HCT116 (cell line): ENCODE results near the gene ZNF3. TPM values are rescaled to one million over a fixed set of nuclear protein-coding genes. Genes with fewer than 3 reads are reported as not detected.

Source experiments
- ATAC-seq: fragments of 200-7000 bp; cut with Tn5 transposase; 2 replicates; pipeline ENCODE4 v1.9.1; 2020; ENCODE audit warnings: mild to moderate bottlenecking, moderate library complexity
- BruUV-seq: library from RNA; stranded (reverse); fragments of 400-500 nt; replicated peaks from 2 replicates; lab custom pipeline; 2021; lab: Mats Ljungman, UMichigan
- CTCF ChIA-PET: fragments of 300-600 bp; sonication (Branson Sonifier 250); formaldehyde crosslinking; loops from one replicate; lab custom pipeline; 2021; ENCODE audit warnings: antibody characterized with exemption; lab: Charles Lee
- POLR2A ChIA-PET: fragments of 300-600, 350-600 bp; sonication (Branson Sonifier 250); formaldehyde crosslinking; loops from one replicate; lab custom pipeline; 2021; ENCODE audit warnings: antibody characterized with exemption; lab: Charles Lee
- RAD21 ChIA-PET, 2 experiments: fragments of 300-600 bp; sonication (Branson Sonifier 250); formaldehyde crosslinking; loops; one replicate each; lab custom pipeline; 2023; ENCODE audit warnings: low total read pairs in 2 of 2; ENCODE audit not compliant: uncharacterized antibody in 2 of 2, unreplicated experiment in 2 of 2, low non-redundant PET in 1 of 2; lab: Charles Lee
- DNase-seq: peaks from one replicate; pipeline ENCODE4 v3.0.0-alpha.2; 2010; ENCODE audit warnings: low read depth, low spot score
- H2AFZ ChIP-seq: fragments of 200-600 bp; shearing (Covaris generic), sonication (generic); 2 replicates; pipeline ENCODE4 v1.6.1; 2017; ENCODE audit warnings: low read depth, mixed run types, mixed read lengths, antibody characterized with exemption, low read length; ENCODE audit not compliant: poor library complexity, severe bottlenecking
- H3K27ac ChIP-seq: 2 replicates; pipeline ENCODE4 v1.5.1; 2012; ENCODE audit warnings: low read depth, low read length
- H3K27me3 ChIP-seq: fragments of 200-600 bp; sonication (generic); 2 replicates; pipeline ENCODE4 v1.6.1; 2016; ENCODE audit warnings: mixed run types, low read length, mixed read lengths; ENCODE audit not compliant: insufficient read depth
- H3K36me3 ChIP-seq, 2 experiments: fragments of 200-500 bp in 1 of 2; fragments of 200-600 bp in 1 of 2; sonication (Bioruptor generic) in 1 of 2; sonication (generic) in 1 of 2; 2 replicates each; pipeline versions ENCODE4 v1.5.1 to v1.6.1; 2014 to 2016; ENCODE audit warnings: low read length in 2 of 2, inconsistent platforms in 1 of 2, mixed read lengths in 1 of 2, mixed run types in 1 of 2; ENCODE audit not compliant: insufficient read depth in 2 of 2, control insufficient read depth in 1 of 2
- H3K4me1 ChIP-seq, 2 experiments: fragments of 200-600 bp in 1 of 2; sonication (generic) in 1 of 2; 2 replicates each; pipeline versions ENCODE4 v1.5.1 to v1.6.1; 2012 to 2017; ENCODE audit warnings: low read length in 2 of 2, inconsistent platforms in 1 of 2, mild to moderate bottlenecking in 1 of 2, mixed read lengths in 1 of 2, mixed run types in 1 of 2, moderate library complexity in 1 of 2; ENCODE audit not compliant: insufficient read depth in 2 of 2, control insufficient read depth in 1 of 2
- H3K4me2 ChIP-seq: fragments of 200-600 bp; sonication (generic); 2 replicates; pipeline ENCODE4 v1.6.1; 2017; ENCODE audit warnings: mixed run types, low read length, mixed read lengths
- H3K4me3 ChIP-seq, 2 experiments: fragments of 200-600 bp in 1 of 2; sonication (generic) in 1 of 2; replicated peaks in 1 of 2; 2 replicates each; pipeline ENCODE4 v1.5.1; 2011 to 2016; ENCODE audit warnings: low read length in 2 of 2, control low read depth in 1 of 2, low read depth in 1 of 2, mild to moderate bottlenecking in 1 of 2, mixed read lengths in 1 of 2, mixed run types in 1 of 2
- H3K79me2 ChIP-seq: fragments of 200-600 bp; sonication (generic); 2 replicates; pipeline ENCODE4 v1.6.1; 2017; ENCODE audit warnings: mild to moderate bottlenecking, mixed run types, low read length, moderate library complexity, mixed read lengths; ENCODE audit not compliant: insufficient read depth
- H3K9ac ChIP-seq: fragments of 200-600 bp; sonication (generic); 2 replicates; pipeline ENCODE4 v1.6.1; 2016; ENCODE audit warnings: low read length, mixed read lengths
- H3K9me2 ChIP-seq: fragments of 200-600 bp; sonication (generic), shearing (Covaris generic); 2 replicates; pipeline ENCODE4 v1.6.1; 2017; ENCODE audit warnings: mixed run types, mild to moderate bottlenecking, moderate library complexity; ENCODE audit not compliant: insufficient read depth
- H3K9me3 ChIP-seq, 2 experiments: fragments of 200-500 bp in 1 of 2; fragments of 200-600 bp in 1 of 2; sonication (Bioruptor generic) in 1 of 2; sonication (generic) in 1 of 2; 2 replicates each; pipeline ENCODE4 v1.6.1; 2014 to 2017; ENCODE audit warnings: low read length in 2 of 2, mixed read lengths in 2 of 2, inconsistent platforms in 1 of 2, low read depth in 1 of 2, mild to moderate bottlenecking in 1 of 2, mixed run types in 1 of 2, moderate library complexity in 1 of 2; ENCODE audit not compliant: control insufficient read depth in 1 of 2, insufficient read depth in 1 of 2
- H4K20me1 ChIP-seq: fragments of 200-600 bp; sonication (generic), shearing (Covaris generic); 2 replicates; pipeline ENCODE4 v1.6.1; 2017; ENCODE audit warnings: mixed run types, mild to moderate bottlenecking, moderate library complexity; ENCODE audit not compliant: insufficient read depth
- CEBPB ChIP-seq: IDR thresholded peaks from 2 replicates; pipeline ENCODE4 v1.6.1; 2012; ENCODE audit warnings: low read depth
- FOSL1 ChIP-seq: IDR thresholded peaks from 2 replicates; pipeline ENCODE4 v1.6.1; 2012; ENCODE audit warnings: low read depth
- POLR2AphosphoS5 ChIP-seq: IDR thresholded peaks from 2 replicates; pipeline ENCODE4 v1.6.1; 2011; ENCODE audit warnings: mild to moderate bottlenecking, low read depth, low read length, moderate library complexity
- REST ChIP-seq: IDR thresholded peaks from 2 replicates; pipeline ENCODE4 v1.6.1; 2012; ENCODE audit warnings: low read depth
- TCF7L2 ChIP-seq: IDR thresholded peaks from 2 replicates; pipeline ENCODE4 v1.7.0; 2011; ENCODE audit warnings: borderline replicate concordance, inconsistent platforms; ENCODE audit not compliant: insufficient read depth, insufficient read length; ENCODE audit errors: extremely low read depth
- intact Hi-C: fragments of 100-400 bp; cut with micrococcal nuclease; formaldehyde crosslinking; loops from 2 replicates; pipeline ENCODE4 v1.10.0; 2022
- total RNA-seq: library from RNA; stranded (reverse); gene quantifications from one replicate; pipeline ENCODE4 v1.2.1, GENCODE V29; 2021; ENCODE audit not compliant: unreplicated experiment

ZNF3 gene
- total RNA-seq, 1 experiment from 2014 or later = 28.2 TPM

GRCh38 chr7:100063376-100063775 is 18.1 kb downstream of the ZNF3 start:
- Histone ChIP-seq H3K27ac (no peak overlapping the region), H3K9me3 (no peaks in the 10 kb centered on the region), H2AFZ (no peak overlapping the region), H3K4me2 (no peak overlapping the region), H3K27me3 (no peaks in the 10 kb centered on the region), H3K36me3 (peaks cover 5 to 8% of the 10 kb centered on the region in 2 experiments; a peak in 3 of 4 replicates), H3K4me3 (no peak overlapping the region), H3K9me2 (no peaks in the 10 kb centered on the region), H4K20me1 (no peaks in the 10 kb centered on the region), H3K4me1 (no peaks in the 10 kb centered on the region), H3K9ac (no peak overlapping the region), H3K79me2 (no peaks in the 10 kb centered on the region)
- TF ChIP-seq POLR2AphosphoS5 (no peak), TCF7L2 (no peak), REST (no peak), CEBPB (no peak), FOSL1 (no peak)
- ChIA-PET RAD21 (no interaction called here), POLR2A (interaction anchor here (1.1 kb wide), 1 partner anchor 48 kb away, joined by 3 read pairs; the partner anchor contains the start of gene ZKSCAN1), CTCF (interaction anchor here (1.3 kb wide), 1 partner anchor 69 kb away, joined by 4 read pairs; no protein-coding TSS in a partner anchor)
- BruUV-seq = no TSS peak
- ATAC-seq = no peak
- intact Hi-C loops = no loop called here
- DNase-seq = no peak
